Parathyroid adenoma (tissue), 2 donors: ENCODE measurements around the gene ESYT3.
"Not testable (repeated sequence)": the region's sequence is repeated elsewhere in the genome, so short reads cannot be mapped to it uniquely, and the experiment has no call there.

Experiments used
- H2AFZ ChIP-seq: fragments of 300-600 bp; sonication (generic); one replicate; pipeline ENCODE4 v1.7.0; 2017; ENCODE audit warnings: antibody characterized with exemption, mild to moderate bottlenecking
- H3K27ac ChIP-seq: fragments of 300-600 bp; sonication (generic); one replicate; pipeline ENCODE4 v1.7.0; 2017
- H3K27me3 ChIP-seq: fragments of 300-600 bp; sonication (generic); one replicate; pipeline ENCODE4 v1.7.0; 2017; ENCODE audit warnings: low read length; ENCODE audit not compliant: control insufficient read depth, insufficient read depth
- H3K36me3 ChIP-seq: fragments of 300-600 bp; sonication (generic); one replicate; pipeline ENCODE4 v1.7.0; 2017; ENCODE audit warnings: low read length; ENCODE audit not compliant: control insufficient read depth, insufficient read depth
- H3K4me1 ChIP-seq: fragments of 300-600 bp; sonication (generic); one replicate; pipeline ENCODE4 v1.7.0; 2017; ENCODE audit warnings: control low read depth
- H3K4me2 ChIP-seq: fragments of 300-600 bp; sonication (generic); one replicate; pipeline ENCODE4 v1.7.0; 2017; ENCODE audit warnings: low read length
- H3K4me3 ChIP-seq: fragments of 300-600 bp; sonication (generic); one replicate; pipeline ENCODE4 v1.7.0; 2017; ENCODE audit warnings: low read depth, low read length
- H3K79me2 ChIP-seq: fragments of 300-600 bp; sonication (generic); one replicate; pipeline ENCODE4 v1.7.0; 2017; ENCODE audit warnings: control low read depth
- H3K9ac ChIP-seq: fragments of 300-600 bp; sonication (generic); one replicate; pipeline ENCODE4 v1.7.0; 2017; ENCODE audit warnings: mild to moderate bottlenecking
- H3K9me3 ChIP-seq: fragments of 300-600 bp; sonication (generic); one replicate; pipeline ENCODE4 v1.7.0; 2017; ENCODE audit warnings: low read length; ENCODE audit not compliant: control insufficient read depth
- TF ChIP-seq, protein P1 (sequence below): fragments of 300-600 bp; sonication (generic); IDR thresholded peaks from one replicate; pipeline ENCODE4 v1.7.0; 2017; ENCODE audit warnings: antibody characterized with exemption, mild to moderate bottlenecking
- donor health status: primary hyperparathyroidism.

Gene ESYT3

DNA sequence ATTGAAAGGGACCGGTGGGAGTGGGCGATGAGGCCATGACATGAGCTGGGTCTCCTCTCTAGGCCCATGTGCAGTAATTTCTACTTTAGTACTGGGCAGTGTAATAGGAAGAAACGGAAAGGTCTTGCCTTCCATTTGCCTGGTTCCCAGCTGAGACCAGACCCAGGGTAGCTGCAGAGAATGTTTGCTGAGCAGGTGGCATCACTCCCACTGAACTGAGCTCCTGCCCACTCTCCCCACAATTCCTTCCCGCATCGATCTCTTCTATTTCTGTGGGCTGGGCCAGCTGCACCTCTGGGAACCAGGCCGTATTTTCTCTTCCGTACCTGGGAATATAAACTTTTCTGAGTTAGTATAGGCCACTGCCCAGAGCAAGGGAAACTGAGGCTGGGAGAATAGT lies 15.8 kb downstream of the ESYT3 start:
- Histone ChIP-seq H3K4me2 (no peak overlapping the region), H3K9me3 (no peaks in the 10 kb centered on the region), H3K79me2 (no peaks in the 10 kb centered on the region), H3K4me1 (no peaks in the 10 kb centered on the region), H3K4me3 (no peak overlapping the region), H3K27ac (no peak overlapping the region), H2AFZ (no peak overlapping the region), H3K36me3 (no peaks in the 10 kb centered on the region), H3K9ac (no peak overlapping the region), H3K27me3 (no peaks in the 10 kb centered on the region)
- TF ChIP-seq, protein P1, sequence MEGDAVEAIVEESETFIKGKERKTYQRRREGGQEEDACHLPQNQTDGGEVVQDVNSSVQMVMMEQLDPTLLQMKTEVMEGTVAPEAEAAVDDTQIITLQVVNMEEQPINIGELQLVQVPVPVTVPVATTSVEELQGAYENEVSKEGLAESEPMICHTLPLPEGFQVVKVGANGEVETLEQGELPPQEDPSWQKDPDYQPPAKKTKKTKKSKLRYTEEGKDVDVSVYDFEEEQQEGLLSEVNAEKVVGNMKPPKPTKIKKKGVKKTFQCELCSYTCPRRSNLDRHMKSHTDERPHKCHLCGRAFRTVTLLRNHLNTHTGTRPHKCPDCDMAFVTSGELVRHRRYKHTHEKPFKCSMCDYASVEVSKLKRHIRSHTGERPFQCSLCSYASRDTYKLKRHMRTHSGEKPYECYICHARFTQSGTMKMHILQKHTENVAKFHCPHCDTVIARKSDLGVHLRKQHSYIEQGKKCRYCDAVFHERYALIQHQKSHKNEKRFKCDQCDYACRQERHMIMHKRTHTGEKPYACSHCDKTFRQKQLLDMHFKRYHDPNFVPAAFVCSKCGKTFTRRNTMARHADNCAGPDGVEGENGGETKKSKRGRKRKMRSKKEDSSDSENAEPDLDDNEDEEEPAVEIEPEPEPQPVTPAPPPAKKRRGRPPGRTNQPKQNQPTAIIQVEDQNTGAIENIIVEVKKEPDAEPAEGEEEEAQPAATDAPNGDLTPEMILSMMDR = no peak

DNA sequence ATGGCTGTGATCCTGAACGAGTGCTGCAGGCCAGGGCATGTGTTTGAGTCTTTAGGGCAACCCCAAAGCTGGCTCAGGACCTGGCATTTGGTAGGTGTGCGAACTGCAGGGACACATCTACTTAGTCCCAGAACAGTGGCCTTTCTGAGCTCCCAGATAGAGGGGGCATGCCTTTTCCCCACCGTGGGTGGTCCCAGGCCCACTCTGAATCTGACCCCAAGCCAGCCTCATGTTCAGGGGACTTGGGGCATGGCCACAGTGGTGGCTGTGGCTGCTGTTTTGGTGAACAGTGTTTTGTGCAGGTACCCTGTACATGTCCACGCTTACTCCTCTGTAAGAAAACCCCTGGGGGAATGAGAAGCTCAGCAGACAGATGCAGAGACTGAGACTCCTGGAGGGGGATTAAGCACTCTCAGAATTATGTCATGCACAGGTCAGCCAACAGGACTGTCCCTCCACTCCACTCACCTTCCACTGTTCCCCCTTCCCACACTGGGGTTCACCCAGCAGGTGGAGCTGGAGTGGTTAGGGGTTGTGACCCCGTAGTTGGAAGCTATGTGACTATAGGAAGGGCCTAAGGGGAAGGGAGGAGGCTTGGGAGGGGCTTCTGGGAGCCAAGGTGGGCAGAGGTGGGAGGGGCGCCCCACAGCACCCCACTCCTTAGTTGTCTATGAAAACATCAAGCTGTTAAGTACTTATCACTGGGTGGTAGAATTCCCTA lies 16.4 kb downstream of the ESYT3 start:
- H3K4me2 ChIP-seq = no peak overlapping the region

DNA sequence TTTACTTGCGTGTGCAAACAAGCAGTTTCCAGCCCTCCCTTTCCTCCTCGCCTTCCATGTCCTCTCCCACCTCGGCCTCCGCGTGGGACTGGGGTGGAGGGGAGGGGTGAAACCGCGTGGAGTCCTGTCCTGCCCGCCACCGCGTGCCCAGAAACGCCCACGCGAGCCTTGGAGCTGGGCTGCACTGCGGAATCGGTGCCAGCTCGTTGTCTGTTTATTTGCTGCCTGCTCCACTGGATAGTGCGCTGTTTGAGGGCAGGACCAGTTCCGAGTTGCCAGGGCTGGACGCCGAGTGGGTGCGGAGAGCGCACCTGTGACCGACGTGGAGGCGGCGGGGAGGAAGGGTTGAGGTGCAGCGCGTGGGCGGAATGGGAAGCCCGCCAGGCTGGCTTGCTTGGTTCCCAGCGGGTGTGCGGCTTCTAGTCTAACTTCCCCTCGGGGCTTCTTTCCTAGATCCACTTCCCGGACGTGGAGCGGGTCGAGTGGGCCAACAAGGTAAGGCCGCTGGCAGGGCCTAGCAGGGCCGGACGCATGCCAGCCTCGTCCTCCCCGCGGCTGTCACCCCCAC lies 17.3 kb downstream of the ESYT3 start:
- Histone ChIP-seq H3K4me3 (no peak overlapping the region), H2AFZ (no peak overlapping the region), H3K27me3 (no peaks in the 10 kb centered on the region), H3K9me3 (no peaks in the 10 kb centered on the region), H3K36me3 (no peaks in the 10 kb centered on the region), H3K4me2 (no peak overlapping the region), H3K4me1 (no peaks in the 10 kb centered on the region), H3K27ac (no peak overlapping the region), H3K79me2 (no peaks in the 10 kb centered on the region), H3K9ac (no peak overlapping the region)
- TF ChIP-seq, protein P1 = no peak

More for the DNA sequence above, 16.4 kb downstream of the ESYT3 start:
- H3K4me3 ChIP-seq = no peak overlapping the region
- H3K4me1 ChIP-seq = no peaks in the 10 kb centered on the region
- H3K27me3 ChIP-seq = no peaks in the 10 kb centered on the region
- H3K9me3 ChIP-seq = no peaks in the 10 kb centered on the region
- no peak overlapping the region for H2AFZ ChIP-seq
- no peak overlapping the region for H3K9ac ChIP-seq
- H3K27ac ChIP-seq = no peak overlapping the region
- no peaks in the 10 kb centered on the region for H3K79me2 ChIP-seq
- H3K36me3 ChIP-seq = no peaks in the 10 kb centered on the region
- TF ChIP-seq, protein P1 = no peak

DNA sequence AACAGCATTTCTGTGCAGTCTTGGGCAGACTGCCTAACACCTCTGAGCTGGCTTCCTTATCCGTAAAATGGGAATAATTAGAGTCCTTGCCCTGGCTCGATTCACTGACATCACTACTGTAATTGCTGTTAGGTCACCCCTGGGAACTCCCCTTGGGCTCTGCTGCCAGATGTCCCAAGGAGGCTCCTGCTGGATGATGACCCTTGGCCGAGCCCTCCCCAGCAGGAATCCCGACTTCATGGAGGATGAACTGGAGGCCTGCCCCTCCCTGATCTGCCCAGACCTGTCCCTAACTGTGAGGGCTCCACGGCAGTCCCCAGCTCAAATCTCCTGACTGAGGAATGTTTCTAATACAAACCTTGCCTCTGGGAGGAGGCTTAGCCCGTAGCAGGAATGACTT lies 18.0 kb downstream of the ESYT3 start:
- Histone ChIP-seq H3K27me3 (no peaks in the 10 kb centered on the region), H3K27ac (no peak overlapping the region), H3K79me2 (no peaks in the 10 kb centered on the region), H3K4me3 (no peak overlapping the region), H3K9ac (no peak overlapping the region), H3K36me3 (no peaks in the 10 kb centered on the region), H2AFZ (no peak overlapping the region), H3K9me3 (no peaks in the 10 kb centered on the region), H3K4me1 (no peaks in the 10 kb centered on the region), H3K4me2 (no peak overlapping the region)
- TF ChIP-seq, protein P1 = no peak

DNA sequence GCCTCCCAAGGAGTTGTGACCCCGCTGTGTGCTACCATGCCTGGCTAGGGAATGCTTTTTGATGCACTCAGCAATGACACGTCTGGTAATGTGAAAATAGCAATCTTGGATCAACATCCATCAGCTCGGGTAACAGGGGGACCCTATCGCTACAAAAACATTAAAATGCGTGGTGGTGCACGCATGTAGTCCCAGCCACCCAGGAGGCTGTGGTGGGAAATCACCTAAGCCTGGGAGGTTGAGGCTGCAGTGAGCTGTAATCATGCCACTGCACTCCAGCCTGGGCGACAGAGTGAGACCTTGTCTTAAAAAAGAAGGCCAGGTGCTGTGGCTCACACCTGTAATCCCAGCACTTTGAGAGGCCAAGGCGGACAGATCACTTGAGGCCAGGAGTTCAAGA lies 19.5 kb downstream of the ESYT3 start:
- not testable (repeated sequence) for H3K9ac ChIP-seq, H3K27me3 ChIP-seq, H3K36me3 ChIP-seq, H3K4me1 ChIP-seq, H3K27ac ChIP-seq, H3K4me3 ChIP-seq, H3K9me3 ChIP-seq, H2AFZ ChIP-seq, H3K79me2 ChIP-seq, H3K4me2 ChIP-seq
